GM23248 (cell line): ENCODE data around the gene CCDC127. TPM values are rescaled to one million over a fixed set of nuclear protein-coding genes. Genes with fewer than 3 reads are reported as not detected.

Experiments
- DNase-seq: peaks from one replicate; pipeline ENCODE4 v3.0.0-alpha.2; 2015
- H2AFZ ChIP-seq: fragments of 200-600 bp; sonication (generic); 2 replicates; pipeline ENCODE4 v1.6.1; 2016; ENCODE audit warnings: antibody characterized with exemption
- H3F3A ChIP-seq: fragments of 200-600 bp; sonication (generic); 2 replicates; pipeline ENCODE4 v1.6.1; 2016; ENCODE audit warnings: mild to moderate bottlenecking, antibody characterized with exemption, mixed run types; ENCODE audit not compliant: insufficient read depth
- H3K27ac ChIP-seq: fragments of 200-600 bp; sonication (generic); 2 replicates; pipeline ENCODE4 v1.5.1; 2016; ENCODE audit warnings: mild to moderate bottlenecking
- H3K27me3 ChIP-seq: fragments of 200-600 bp; sonication (generic); replicated peaks from 2 replicates; pipeline ENCODE4 v1.6.1; 2016; ENCODE audit warnings: mild to moderate bottlenecking; ENCODE audit not compliant: insufficient read depth
- H3K36me3 ChIP-seq: fragments of 200-600 bp; sonication (generic); 2 replicates; pipeline ENCODE4 v1.6.1; 2016; ENCODE audit warnings: low read depth, mild to moderate bottlenecking
- H3K4me1 ChIP-seq: fragments of 200-600 bp; sonication (generic); 2 replicates; pipeline ENCODE4 v1.6.1; 2016; ENCODE audit warnings: mild to moderate bottlenecking; ENCODE audit not compliant: insufficient read depth
- H3K4me2 ChIP-seq: fragments of 200-600 bp; sonication (generic); one replicate; pipeline ENCODE4 v1.6.1; 2016; ENCODE audit warnings: mild to moderate bottlenecking; ENCODE audit not compliant: unreplicated experiment
- H3K4me3 ChIP-seq: fragments of 200-600 bp; sonication (generic); 2 replicates; pipeline ENCODE4 v1.5.1; 2016; ENCODE audit warnings: mild to moderate bottlenecking
- H3K79me2 ChIP-seq: fragments of 200-600 bp; sonication (generic); 2 replicates; pipeline ENCODE4 v1.6.1; 2016; ENCODE audit warnings: mild to moderate bottlenecking; ENCODE audit not compliant: insufficient read depth
- H3K9ac ChIP-seq: fragments of 200-600 bp; sonication (generic); 2 replicates; pipeline ENCODE4 v1.6.1; 2016; ENCODE audit warnings: mild to moderate bottlenecking
- H3K9me2 ChIP-seq: fragments of 200-600 bp; sonication (generic); 2 replicates; pipeline ENCODE4 v1.6.1; 2016; ENCODE audit warnings: mixed run types, mild to moderate bottlenecking, moderate library complexity; ENCODE audit not compliant: insufficient read depth
- H3K9me3 ChIP-seq: fragments of 200-600 bp; sonication (generic); one replicate; pipeline ENCODE4 v1.6.1; 2017; ENCODE audit warnings: low read depth
- H4K20me1 ChIP-seq: fragments of 200-600 bp; sonication (generic); 2 replicates; pipeline ENCODE4 v1.6.0; 2016; ENCODE audit not compliant: insufficient read depth
- EZH2 ChIP-seq: fragments of 200-600 bp; sonication (generic); IDR thresholded peaks from 2 replicates; pipeline ENCODE4 v1.6.1; 2018; ENCODE audit warnings: antibody characterized with exemption, mild to moderate bottlenecking; ENCODE audit not compliant: insufficient read depth, poor library complexity, severe bottlenecking
- EZH2phosphoT487 ChIP-seq: fragments of 200-600 bp; sonication (generic); IDR thresholded peaks from 2 replicates; pipeline ENCODE4 v1.6.1; 2018; ENCODE audit warnings: antibody characterized with exemption, moderate library complexity, mild to moderate bottlenecking, low read depth; ENCODE audit not compliant: insufficient read depth
- WGBS, 2 experiments: methylation state at CpG; one replicate each; pipeline ENCODE4 v1.1.6; 2015 to 2017; ENCODE audit warnings: low lambda C conversion rate in 2 of 2, low coverage in 1 of 2; ENCODE audit errors: missing lambda C conversion rate in 2 of 2; 5-methylcytosine and 5-hydroxymethylcytosine counted together
- in situ Hi-C: fragments of 300-500 bp; cut with MboI; formaldehyde crosslinking; loops from 2 replicates; pipeline ENCODE4 v1.15.0; 2020
- polyA plus RNA-seq: library from polyadenylated mRNA; unstranded; fragments of >200 nt; fragmentation: Nextera tagmentation; extraction: Ambion mirVana; gene quantifications from 2 replicates; pipeline ENCODE4 v1.2.1, GENCODE V29; 2016
- total RNA-seq: library from RNA; depleted of rRNA; stranded (reverse); fragments of >200 nt; shearing (Covaris generic); gene quantifications from 2 replicates; pipeline ENCODE4 v1.2.3, GENCODE V29; 2014

Gene CCDC127
- total and polyA plus RNA-seq, 2 experiments from 2014 or later = 6.3 to 11.3 TPM

DNA sequence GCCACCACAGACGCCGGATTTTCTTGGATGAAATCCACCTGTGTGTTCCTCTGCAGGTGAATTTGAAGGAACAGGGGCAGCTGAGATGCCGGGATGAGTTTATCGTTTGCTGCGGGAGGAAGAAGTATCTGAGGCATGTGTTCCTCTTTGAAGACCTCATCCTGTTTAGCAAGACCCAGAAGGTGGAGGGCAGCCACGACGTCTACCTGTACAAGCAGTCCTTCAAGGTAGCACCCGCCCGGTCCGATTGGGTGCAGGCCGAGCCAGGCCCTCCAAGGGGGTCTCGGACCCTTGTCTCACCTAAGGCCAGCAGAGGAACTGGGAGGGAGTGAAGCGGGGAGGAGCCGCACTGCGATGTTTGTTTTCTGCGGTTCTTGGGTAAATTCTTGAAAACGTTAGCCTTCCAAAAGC, 45.1 kb downstream of the CCDC127 start:
- H3K9ac ChIP-seq = no peak overlapping the region
- peaks cover 9% of the 10 kb centered on the region; the same call in 1 of the 2 replicates for H3F3A ChIP-seq
- H3K27ac ChIP-seq = no peak overlapping the region
- H3K9me2 ChIP-seq = no peaks in the 10 kb centered on the region
- no peak overlapping the region for H3K4me2 ChIP-seq
- H3K4me1 ChIP-seq = peaks cover 13% of the 10 kb centered on the region
- no peak for TF ChIP-seq EZH2phosphoT487
- TF ChIP-seq EZH2 = no peak
- no peak for DNase-seq
- H3K9me3 ChIP-seq = no peaks in the 10 kb centered on the region
- no peaks in the 10 kb centered on the region for H3K36me3 ChIP-seq
- no peaks in the 10 kb centered on the region for H4K20me1 ChIP-seq
- in situ Hi-C loops = no loop called here
- H3K4me3 ChIP-seq = no peak overlapping the region
- H3K27me3 ChIP-seq = peaks cover 14% of the 10 kb centered on the region
- no peaks in the 10 kb centered on the region for H3K79me2 ChIP-seq
- 66% methylated on average over 17 of the region's 17 CpGs for WGBS, 2 experiments
- H2AFZ ChIP-seq = no peak overlapping the region

DNA sequence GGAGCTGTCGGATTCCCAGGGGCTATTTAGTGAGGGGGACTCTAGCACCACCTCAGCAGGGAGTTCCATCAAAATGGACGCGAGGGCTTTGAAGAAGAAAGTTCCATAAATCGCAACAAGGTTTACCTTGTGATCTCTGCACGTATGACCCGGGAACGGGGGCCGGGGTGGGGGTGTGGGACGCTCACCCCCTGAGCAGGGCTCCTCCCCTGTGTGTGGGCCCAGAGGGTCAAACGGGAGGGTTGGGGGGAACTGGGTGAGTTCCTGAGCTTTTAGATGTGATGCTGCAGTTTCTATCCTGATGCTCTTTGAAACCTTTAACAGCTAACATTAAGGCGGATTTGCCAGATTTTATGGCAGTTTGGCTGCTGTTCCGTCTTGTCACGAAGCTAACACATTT, 45.5 kb downstream of the CCDC127 start:
- no peak overlapping the region for H3K27ac ChIP-seq
- peaks cover 14% of the 10 kb centered on the region for H3K27me3 ChIP-seq
- no peak for TF ChIP-seq EZH2
- TF ChIP-seq EZH2phosphoT487 = no peak
- H2AFZ ChIP-seq = no peak overlapping the region
- peaks cover 9% of the 10 kb centered on the region; the same call in 1 of the 2 replicates for H3F3A ChIP-seq
- no peak for DNase-seq
- H3K4me1 ChIP-seq = peaks cover 16% of the 10 kb centered on the region
- H3K9ac ChIP-seq = no peak overlapping the region
- H3K4me2 ChIP-seq = no peak overlapping the region
- no peaks in the 10 kb centered on the region for H4K20me1 ChIP-seq
- H3K4me3 ChIP-seq = no peak overlapping the region
- 61 to 73% methylated on average over 12 to 13 of the region's 13 CpGs for WGBS, 2 experiments
- H3K79me2 ChIP-seq = no peaks in the 10 kb centered on the region
- in situ Hi-C loops = no loop called here
- no peaks in the 10 kb centered on the region for H3K36me3 ChIP-seq
- no peaks in the 10 kb centered on the region for H3K9me3 ChIP-seq
- H3K9me2 ChIP-seq = no peaks in the 10 kb centered on the region

- 84 to 85% methylated on average over 19 to 21 of the region's 23 CpGs for WGBS, 2 experiments
- Histone ChIP-seq H2AFZ (no peak overlapping the region), H3K9me2 (no peaks in the 10 kb centered on the region), H3K4me3 (no peak overlapping the region), H3K4me2 (no peak overlapping the region), H3K36me3 (no peaks in the 10 kb centered on the region), H3F3A (peaks cover 9% of the 10 kb centered on the region; the same call in 1 of the 2 replicates), H3K27ac (no peak overlapping the region), H4K20me1 (no peaks in the 10 kb centered on the region), H3K9me3 (no peaks in the 10 kb centered on the region), H3K4me1 (peaks cover 16% of the 10 kb centered on the region), H3K27me3 (peaks cover 10% of the 10 kb centered on the region), H3K79me2 (no peaks in the 10 kb centered on the region), H3K9ac (no peak overlapping the region)
- no peak for DNase-seq
- in situ Hi-C loops = no loop called here
- TF ChIP-seq EZH2phosphoT487 (no peak), EZH2 (no peak)
Measured at GRCh38 chr5:171801-172331, 46.1 kb downstream of the CCDC127 start.

DNA sequence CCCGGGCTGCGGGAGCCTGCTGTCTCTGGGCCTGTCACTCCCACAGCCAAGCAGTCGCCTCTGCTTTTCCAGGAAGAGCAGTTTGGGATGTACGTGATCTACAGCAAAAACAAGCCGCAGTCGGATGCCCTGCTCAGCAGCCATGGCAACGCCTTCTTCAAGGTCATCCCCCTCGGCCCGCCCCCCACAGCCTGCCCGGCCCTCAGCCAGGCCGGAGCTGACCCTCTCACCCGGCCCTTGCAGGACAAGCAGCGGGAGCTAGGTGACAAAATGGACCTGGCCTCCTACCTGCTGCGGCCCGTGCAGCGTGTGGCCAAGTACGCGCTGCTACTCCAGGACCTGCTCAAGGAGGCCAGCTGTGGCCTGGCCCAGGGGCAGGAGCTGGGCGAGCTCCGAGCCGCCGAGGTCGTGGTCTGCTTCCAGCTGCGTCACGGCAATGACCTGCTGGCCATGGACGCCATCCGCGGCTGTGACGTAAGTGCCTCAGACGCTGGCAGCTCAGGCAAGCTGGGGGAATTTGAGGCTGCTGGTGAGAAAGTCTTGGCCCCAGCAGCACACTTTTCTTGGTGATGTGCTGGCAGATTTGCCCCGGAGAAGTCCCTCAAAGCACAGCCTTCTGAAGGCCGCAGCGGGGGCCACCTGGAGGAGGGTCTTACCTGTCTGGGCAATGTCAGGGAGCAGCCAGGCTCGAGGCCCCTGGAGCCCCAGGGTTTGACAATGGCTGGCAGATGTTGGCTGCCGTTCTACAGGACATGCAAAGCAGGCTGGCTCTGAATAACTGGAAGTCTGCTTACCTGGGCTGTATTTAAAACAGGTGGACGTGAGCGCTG, 46.8 kb downstream of the CCDC127 start:
- no peaks in the 10 kb centered on the region for H3K79me2 ChIP-seq
- 79 to 81% methylated on average over 32 to 37 of the region's 37 CpGs for WGBS, 2 experiments
- H3K4me2 ChIP-seq = no peak overlapping the region
- H3K9me3 ChIP-seq = no peaks in the 10 kb centered on the region
- H4K20me1 ChIP-seq = no peaks in the 10 kb centered on the region
- TF ChIP-seq EZH2phosphoT487 (no peak), EZH2 (no peak)
- H3K4me1 ChIP-seq = peaks cover 16% of the 10 kb centered on the region
- H3K27me3 ChIP-seq = peaks cover 5% of the 10 kb centered on the region
- peaks cover 9% of the 10 kb centered on the region; the same call in 1 of the 2 replicates for H3F3A ChIP-seq
- H3K36me3 ChIP-seq = no peaks in the 10 kb centered on the region
- no peak overlapping the region for H2AFZ ChIP-seq
- no peak overlapping the region for H3K27ac ChIP-seq
- H3K9me2 ChIP-seq = no peaks in the 10 kb centered on the region
- no peak overlapping the region for H3K9ac ChIP-seq
- H3K4me3 ChIP-seq = no peak overlapping the region
- in situ Hi-C loops = no loop called here
- no peak for DNase-seq
